NCI-H748 treated with DMSO at 0.1 percent for 48 hours (cell line): ENCODE results near the gene CD4.

ENCODE experiments used
- DNase-seq: peaks from one replicate; lab custom pipeline; 2025; lab: John Stamatoyannopoulos, UW

CD4 gene

GRCh38 chr12:6765634-6766581 is 23.4 kb upstream of the CD4 start, which contains the start of gene PTMS:
Gene PTMS (plus strand): TSS chr12:6766363. CDS start chr12:6766706, 343 bp downstream.
- DNase-seq: peak; percentile 81

GRCh38 chr12:6766651-6767349 is 22.5 kb upstream of the CD4 start:
- peak; percentile 3 for DNase-seq

GRCh38 chr12:6767353-6768319 is 21.7 kb upstream of the CD4 start:
- no peak for DNase-seq

- no peak for DNase-seq
These were observed 20.9 kb upstream of the CD4 start for GRCh38 chr12:6768437-6768914.

- peak; percentile 7 for DNase-seq
These were observed 20.3 kb upstream of the CD4 start for GRCh38 chr12:6768990-6769389.

- no peak for DNase-seq
These were observed 19.7 kb upstream of the CD4 start for GRCh38 chr12:6769666-6770065.

- no peak for DNase-seq
These were observed 19.2 kb upstream of the CD4 start for GRCh38 chr12:6770094-6770493.

- DNase-seq: no peak
These were observed 18.7 kb upstream of the CD4 start for GRCh38 chr12:6770600-6770999.

- no peak for DNase-seq
These were observed 18.2 kb upstream of the CD4 start for GRCh38 chr12:6771091-6771495.

- DNase-seq: no peak
These were observed 17.6 kb upstream of the CD4 start for GRCh38 chr12:6771509-6772330.

- DNase-seq: no peak
These were observed 17.0 kb upstream of the CD4 start, which contains the start of gene LAG3 for GRCh38 chr12:6772331-6772695. Gene LAG3 (plus strand): TSS chr12:6772520. CDS start chr12:6772853, 333 bp downstream.

- no peak for DNase-seq
These were observed 16.4 kb upstream of the CD4 start for GRCh38 chr12:6772726-6773589.

GRCh38 chr12:6773590-6774351 is 15.6 kb upstream of the CD4 start:
- DNase-seq: no peak

GRCh38 chr12:6774499-6775062 is 14.7 kb upstream of the CD4 start:
- DNase-seq: no peak

- no peak for DNase-seq
These were observed 13.8 kb upstream of the CD4 start for GRCh38 chr12:6775185-6776174.

- DNase-seq: no peak
These were observed 11.9 kb upstream of the CD4 start for GRCh38 chr12:6777386-6777785.

- no peak for DNase-seq
These were observed 11.1 kb upstream of the CD4 start for GRCh38 chr12:6778217-6778573.
